Measurements from ENCODE around the gene PTBP3.

The PTBP3 gene

GRCh38 chr9:112355427-112355897 is 22.0 kb upstream of the PTBP3 start:
- DNase-seq = no peak

GRCh38 chr9:112354081-112354743 is 20.8 kb upstream of the PTBP3 start:
- DNase-seq = no peak

DNA sequence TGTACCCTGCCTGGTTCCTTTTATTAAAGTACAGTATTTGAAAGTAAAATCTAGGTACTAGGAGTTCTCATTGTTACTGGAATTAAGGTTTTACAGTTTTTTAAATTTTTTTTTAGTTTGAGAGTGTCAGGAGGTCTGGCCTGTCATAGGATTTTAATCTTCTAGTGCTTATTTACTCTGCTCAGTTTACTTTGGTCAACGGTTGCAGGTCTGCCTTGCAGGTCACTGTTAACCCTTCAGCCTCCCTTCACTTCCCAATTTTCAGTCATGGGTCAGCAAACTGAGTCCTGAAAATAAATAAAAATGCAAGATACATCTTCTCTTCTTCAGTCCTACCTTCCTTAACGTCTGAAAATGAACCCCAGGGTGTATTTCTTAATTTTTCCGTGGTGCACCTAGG is 18.8 kb upstream of the PTBP3 start:
- DNase-seq = no peak

DNA sequence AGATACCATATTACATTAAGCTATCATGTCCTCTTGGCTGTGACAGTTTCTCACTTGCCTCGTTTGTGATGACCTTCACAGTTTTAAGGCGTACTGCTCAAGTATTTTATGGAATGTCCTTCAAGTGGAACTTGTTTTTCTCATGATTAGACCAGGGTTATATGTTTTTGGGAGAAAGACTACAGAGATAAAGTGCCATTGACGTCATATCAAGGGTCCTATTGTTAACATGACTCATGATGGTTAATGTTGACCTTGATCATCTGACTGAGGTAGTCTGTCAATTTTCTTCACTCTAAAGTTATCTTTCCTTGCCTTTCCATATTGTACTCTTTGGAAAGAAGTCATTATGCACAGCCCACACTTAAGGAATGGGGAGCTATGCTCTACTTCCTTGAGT is 17.8 kb upstream of the PTBP3 start:
- no peak for DNase-seq

DNA sequence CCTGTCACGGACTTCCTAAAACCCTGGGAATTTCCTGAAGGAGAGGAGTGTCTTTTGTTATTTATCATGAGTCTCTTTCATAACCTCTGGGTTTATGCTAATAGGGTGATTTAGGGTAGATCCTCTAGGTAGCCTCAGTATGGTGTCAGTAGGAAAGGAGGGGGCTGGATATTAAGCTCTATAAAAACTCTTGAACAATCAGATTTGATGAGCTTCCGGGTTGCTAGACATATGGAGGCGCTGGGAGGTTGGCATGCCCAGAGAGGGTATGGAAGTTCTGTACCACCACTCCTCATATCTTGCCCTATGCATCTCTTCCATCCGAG is 15.6 kb upstream of the PTBP3 start:
- DNase-seq = no peak

DNA sequence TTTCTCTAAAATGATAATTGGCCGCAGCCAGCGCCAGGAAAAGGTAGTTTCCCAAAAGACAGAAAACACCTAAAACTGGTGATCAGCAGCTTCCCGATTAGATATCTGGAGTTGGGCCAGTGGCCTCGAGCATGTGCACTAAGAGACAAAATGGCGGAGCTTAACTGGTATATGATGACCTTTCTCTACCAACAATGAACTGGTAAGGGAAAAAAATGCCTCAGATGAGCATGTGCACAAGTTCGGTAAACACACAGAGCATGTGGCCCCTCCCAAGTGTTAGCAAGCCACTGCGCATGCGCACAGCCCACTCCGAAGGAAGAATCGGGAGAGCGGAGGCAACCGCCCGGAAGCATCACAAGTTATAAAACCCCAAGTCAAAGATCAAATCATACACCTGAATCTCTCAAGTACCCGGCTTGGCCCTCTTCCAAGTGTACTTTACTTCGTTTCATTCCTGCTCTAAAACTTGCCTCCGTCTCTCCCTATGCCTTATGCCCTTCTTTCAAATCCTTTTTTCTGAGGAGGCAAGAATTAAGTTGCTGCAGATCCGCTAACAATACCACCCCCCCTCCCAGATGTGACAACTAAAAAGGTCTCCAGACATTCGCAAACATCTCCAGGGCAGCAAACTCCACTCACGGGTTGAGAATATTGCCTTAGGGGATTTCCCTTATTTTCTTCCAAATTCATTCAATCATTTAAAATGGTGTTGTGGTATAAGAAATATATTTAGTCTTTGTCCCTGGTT is 15.0 kb upstream of the PTBP3 start:
- peak; percentile 79 to 84 for DNase-seq

GRCh38 chr9:112341730-112342129 is 8.3 kb upstream of the PTBP3 start:
- no peak for DNase-seq

DNA sequence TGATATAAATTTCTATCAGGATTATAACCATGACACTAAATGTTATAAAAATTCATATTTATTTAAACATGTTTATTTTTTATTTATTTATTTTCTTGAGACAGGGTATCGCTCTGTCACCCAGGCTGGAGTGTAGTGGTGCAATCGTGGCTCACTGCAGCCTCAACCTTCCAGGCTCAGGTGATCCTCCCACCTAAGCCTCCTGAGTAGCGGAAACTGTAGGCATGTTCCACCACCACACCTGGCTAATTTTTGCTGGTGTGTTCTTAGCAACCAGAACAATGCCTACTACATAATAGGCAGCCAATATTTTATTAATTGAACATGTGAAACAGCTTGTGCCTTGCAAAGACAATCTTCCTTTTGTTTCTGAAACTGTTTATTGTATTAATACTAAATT is 6.5 kb upstream of the PTBP3 start:
- no peak for DNase-seq

GRCh38 chr9:112338561-112338960 is 5.1 kb upstream of the PTBP3 start:
- no peak for DNase-seq

GRCh38 chr9:112337547-112337946 is 4.1 kb upstream of the PTBP3 start:
- no peak for DNase-seq

- DNase-seq = peak; percentile 53
These were observed 1.0 kb upstream of the PTBP3 start for GRCh38 chr9:112334432-112334841.

DNA sequence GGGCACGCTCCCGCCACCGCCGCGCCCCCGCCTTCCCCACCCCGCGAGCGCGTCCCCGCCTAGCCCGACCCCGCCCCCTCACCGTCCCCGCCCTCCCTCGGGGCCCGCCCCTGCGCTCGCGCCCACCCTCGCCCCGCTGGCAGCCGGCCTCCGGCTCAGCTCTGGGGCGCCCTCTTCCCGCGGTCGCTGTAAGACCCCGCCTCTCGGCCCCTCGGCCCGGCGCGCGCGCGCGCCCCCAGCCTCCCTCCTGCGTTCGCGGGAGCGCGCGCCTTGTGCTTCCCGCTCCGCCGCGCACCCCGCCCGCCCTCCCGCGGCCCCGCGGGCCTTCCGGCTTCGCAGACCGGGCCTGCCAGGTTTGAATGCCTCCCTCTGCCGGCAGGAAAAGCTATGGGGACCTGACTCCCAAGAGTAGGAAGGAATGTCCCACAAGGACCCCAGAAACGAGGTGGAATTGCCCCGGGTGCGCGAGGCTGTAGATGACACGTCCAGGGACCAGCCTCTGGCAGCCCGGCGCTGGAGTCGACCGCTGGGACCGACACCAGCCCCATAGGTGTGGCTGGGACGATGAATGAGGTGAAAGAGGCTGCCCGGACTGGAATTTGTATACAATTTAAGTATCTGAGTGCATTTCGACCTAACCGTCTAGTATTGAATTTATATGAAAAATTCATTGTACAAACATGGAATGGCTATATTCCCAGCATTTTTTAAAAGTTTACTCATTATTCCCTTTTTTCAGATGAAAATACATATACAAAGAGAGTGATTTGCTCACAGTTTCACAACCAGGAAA is 416 bp upstream of the PTBP3 start:
- DNase-seq = peak; percentile 92 to 94

DNA sequence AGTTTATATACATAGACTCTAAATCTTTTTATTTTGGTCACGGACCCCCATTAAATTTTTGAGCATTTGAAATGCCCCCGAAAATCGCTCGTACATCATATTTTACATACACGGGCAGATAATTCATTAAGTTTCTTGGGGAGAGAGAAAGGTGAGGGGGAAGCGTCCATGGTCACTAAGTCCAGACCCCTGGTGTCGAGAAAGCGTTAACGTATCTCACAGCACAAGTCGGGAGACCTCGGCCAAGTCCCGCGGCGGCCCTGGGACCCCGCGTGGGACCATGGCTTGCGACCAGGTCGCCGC is 794 bp downstream of the PTBP3 start:
- no peak for DNase-seq

- DNase-seq = no peak
These were observed 1.2 kb downstream of the PTBP3 start for GRCh38 chr9:112332214-112332613.

- no peak for DNase-seq
These were observed 1.8 kb downstream of the PTBP3 start for GRCh38 chr9:112331674-112331952.

DNA sequence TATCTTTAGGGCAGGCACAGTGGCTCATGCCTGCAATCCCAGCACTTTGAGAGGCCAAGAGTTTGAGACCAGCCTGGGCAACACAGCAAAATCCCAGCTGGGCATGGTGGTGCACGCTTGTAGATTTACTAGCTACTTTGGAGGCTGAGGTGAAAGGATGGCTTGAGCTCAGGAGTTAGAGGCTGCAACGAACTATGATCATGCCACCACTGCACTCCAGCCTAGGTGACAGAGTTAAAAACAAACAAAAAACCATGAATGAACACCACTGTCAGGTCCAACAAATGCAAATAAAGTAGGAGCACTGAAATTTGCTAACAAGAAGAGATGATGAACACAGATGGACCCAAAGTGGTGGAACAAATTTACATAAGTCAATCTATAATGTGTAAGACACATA is 4.9 kb downstream of the PTBP3 start:
- DNase-seq = no peak

DNA sequence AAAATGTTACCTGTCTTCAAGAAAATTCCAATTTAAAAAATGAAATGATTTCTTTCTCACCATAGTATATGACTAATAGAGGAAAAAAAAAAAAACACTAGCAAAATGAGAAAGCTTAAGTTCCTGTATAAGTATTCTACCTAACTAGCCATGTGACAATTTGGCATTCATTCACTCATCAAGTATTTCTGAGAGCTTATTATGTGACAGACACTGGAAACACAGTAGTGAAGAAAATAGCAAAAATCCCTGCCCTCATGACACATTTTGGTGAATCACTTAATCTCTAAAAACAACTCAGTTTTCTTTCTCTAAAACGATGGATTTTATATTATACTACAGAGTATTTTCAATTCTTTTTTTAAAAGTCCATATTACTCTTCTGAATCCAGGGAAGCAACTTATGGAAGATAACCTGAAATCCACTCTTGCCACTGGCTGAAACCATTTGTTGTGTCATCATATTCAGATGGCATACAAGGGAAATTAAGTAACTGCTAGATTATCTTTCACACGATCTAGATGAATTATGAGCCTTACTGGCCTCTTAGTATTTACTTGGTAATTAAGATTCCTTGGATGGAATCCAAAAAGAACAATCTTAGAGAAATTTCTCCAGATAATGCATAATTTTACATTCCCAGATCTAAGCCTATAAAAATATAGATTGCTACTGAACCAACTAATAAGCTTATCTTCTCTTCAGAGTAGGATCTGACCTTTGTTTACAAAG is 5.5 kb downstream of the PTBP3 start:
- no peak for DNase-seq

DNA sequence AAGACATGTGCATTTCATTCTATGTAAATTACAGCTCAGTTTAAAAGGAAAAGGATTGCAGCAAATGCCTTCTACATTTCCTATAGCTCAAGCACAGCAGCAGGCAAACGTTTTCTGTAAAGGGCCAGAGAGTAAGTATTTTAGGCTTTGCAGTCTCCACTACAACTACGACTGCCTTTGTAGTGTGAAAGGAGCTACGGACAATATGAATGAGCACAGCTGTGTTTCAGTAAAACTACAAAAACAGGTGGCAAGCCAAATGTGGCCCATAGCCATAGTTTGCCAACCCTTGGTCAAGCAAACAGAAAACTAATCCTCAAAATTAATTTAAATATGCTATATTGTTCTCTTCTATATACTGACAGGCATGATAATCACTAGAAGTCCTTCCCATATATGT is 7.2 kb downstream of the PTBP3 start:
- DNase-seq = no peak

GRCh38 chr9:112325600-112325999 is 7.8 kb downstream of the PTBP3 start:
- DNase-seq = no peak

DNA sequence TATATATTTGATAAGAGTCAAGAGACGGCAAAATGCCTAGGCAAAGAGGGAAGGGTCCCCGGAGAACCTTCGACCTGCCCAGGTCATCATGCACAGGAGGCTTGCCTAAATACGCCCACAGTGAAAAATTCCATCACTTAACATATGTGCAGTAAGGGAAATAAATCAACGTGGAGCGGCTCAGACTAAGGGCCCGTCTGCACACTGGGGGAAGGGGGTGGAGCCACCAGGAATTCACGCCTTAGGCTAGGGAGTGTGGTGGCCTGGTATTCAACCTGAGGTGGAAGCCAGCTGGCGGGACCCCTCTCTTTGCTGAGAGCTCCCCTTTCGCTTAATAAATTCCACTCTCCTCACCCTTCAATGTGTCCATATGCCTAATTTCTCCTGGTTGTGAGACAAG is 8.3 kb downstream of the PTBP3 start:
- DNase-seq = no peak

GRCh38 chr9:112323378-112323854 is 10.0 kb downstream of the PTBP3 start:
- DNase-seq = no peak

- DNase-seq = no peak
These were observed 10.6 kb downstream of the PTBP3 start for GRCh38 chr9:112322701-112323377.
